Measurements from ENCODE around the gene OTULIN.

GRCh38 chr5:14672484-14673394 lies 8.2 kb downstream of the OTULIN start:
- TF ChIP-seq ZFX (IDR thresholded peaks at IDR 0.05; ENCODE audit: borderline replicate concordance), result no peak
- no peak for TF ChIP-seq CTCF (IDR thresholded peaks at IDR 0.05)

All from 22Rv1 (cell line).